HEK293T (cell line): ENCODE data around the gene C1orf198.

Experiments used
- CTCF ChIA-PET: fragments of 350-600 bp; formaldehyde crosslinking; extraction: SDS; loops from one replicate; lab custom pipeline; 2021; ENCODE audit warnings: antibody characterized with exemption, inconsistent platforms; lab: Yijun Ruan, JAX
- POLR2A ChIA-PET: fragments of 350-600 bp; formaldehyde crosslinking; extraction: SDS; loops from one replicate; lab custom pipeline; 2020; ENCODE audit warnings: antibody characterized with exemption, inconsistent platforms; lab: Yijun Ruan, JAX
- DNase-seq: peaks from one replicate; pipeline ENCODE4 v3.0.0; 2012; ENCODE audit warnings: mixed read lengths; ENCODE audit errors: extremely low spot score
- ARNT ChIP-seq: fragments of 450-650 bp; IDR thresholded peaks from 2 replicates; pipeline ENCODE4 v1.6.1; 2017; ENCODE audit warnings: mild to moderate bottlenecking
- BHLHE40 ChIP-seq: fragments of 450-650 bp; IDR thresholded peaks from 2 replicates; pipeline ENCODE4 v1.6.1; 2016; ENCODE audit warnings: mild to moderate bottlenecking, moderate library complexity, borderline replicate concordance
- CTBP1 ChIP-seq: fragments of 450-650 bp; IDR thresholded peaks from 2 replicates; pipeline ENCODE4 v1.6.1; 2016; ENCODE audit warnings: borderline replicate concordance
- ELF4 ChIP-seq: fragments of 450-650 bp; IDR thresholded peaks from 2 replicates; pipeline ENCODE4 v1.6.1; 2017; ENCODE audit warnings: antibody characterized with exemption
- FOXA1 ChIP-seq: fragments of 450-650 bp; IDR thresholded peaks from 2 replicates; pipeline ENCODE4 v1.6.1; 2016; ENCODE audit warnings: mild to moderate bottlenecking
- FOXK2 ChIP-seq: fragments of 450-650 bp; IDR thresholded peaks from 2 replicates; pipeline ENCODE4 v1.6.1; 2016; ENCODE audit warnings: mild to moderate bottlenecking
- FOXM1 ChIP-seq: fragments of 450-650 bp; IDR thresholded peaks from 2 replicates; pipeline ENCODE4 v1.6.1; 2017; ENCODE audit warnings: mild to moderate bottlenecking, borderline replicate concordance
- HDGF ChIP-seq: fragments of 450-650 bp; IDR thresholded peaks from 2 replicates; pipeline ENCODE4 v1.6.1; 2017; ENCODE audit warnings: antibody characterized with exemption, borderline replicate concordance
- L3MBTL2 ChIP-seq: fragments of 450-650 bp; conservative IDR thresholded peaks from 2 replicates; pipeline ENCODE4 v1.6.1; 2016; ENCODE audit warnings: mild to moderate bottlenecking
- LEF1 ChIP-seq: fragments of 450-650 bp; IDR thresholded peaks from 2 replicates; pipeline ENCODE4 v1.6.1; 2017; ENCODE audit warnings: mild to moderate bottlenecking, borderline replicate concordance
- NFRKB ChIP-seq: fragments of 450-650 bp; IDR thresholded peaks from 2 replicates; pipeline ENCODE4 v1.6.1; 2016; ENCODE audit warnings: mild to moderate bottlenecking, moderate library complexity
- PKNOX1 ChIP-seq: fragments of 450-650 bp; IDR thresholded peaks from 2 replicates; pipeline ENCODE4 v1.6.1; 2016
- SP1 ChIP-seq: fragments of 450-650 bp; IDR thresholded peaks from 2 replicates; pipeline ENCODE4 v1.6.1; 2017
- SUZ12 ChIP-seq: fragments of 450-650 bp; IDR thresholded peaks from 2 replicates; pipeline ENCODE4 v1.6.1; 2016; ENCODE audit warnings: mild to moderate bottlenecking
- TARDBP ChIP-seq: fragments of 450-650 bp; IDR thresholded peaks from 2 replicates; pipeline ENCODE4 v1.6.1; 2016
- ZNF384 ChIP-seq: fragments of 450-650 bp; IDR thresholded peaks from 2 replicates; pipeline ENCODE4 v1.6.1; 2016

C1orf198 gene

GRCh38 chr1:230879778-230880177 lies 11.5 kb upstream of the C1orf198 start:
- CTCF ChIA-PET: no interaction called here
- POLR2A ChIA-PET: no interaction called here
- DNase-seq: no peak
- no peak for TF ChIP-seq BHLHE40
- TF ChIP-seq LEF1: no peak
- no peak for TF ChIP-seq SUZ12
- no peak for TF ChIP-seq CTBP1
- no peak for TF ChIP-seq FOXA1
- no peak for TF ChIP-seq ARNT
- no peak for TF ChIP-seq ELF4
- TF ChIP-seq PKNOX1: no peak
- no peak for TF ChIP-seq SP1
- no peak for TF ChIP-seq HDGF
- no peak for TF ChIP-seq FOXM1

GRCh38 chr1:230878591-230878990 lies 10.3 kb upstream of the C1orf198 start:
- ChIA-PET CTCF (no interaction called here), POLR2A (interaction anchor here (0.6 kb wide), 1 partner anchor 10 kb away, joined by 3 read pairs; the partner anchor contains the start of gene C1orf198)
- TF ChIP-seq SP1: no peak
- peak; percentile 45; the same call in 1 of the 2 replicates for TF ChIP-seq PKNOX1
- DNase-seq: no peak

- ChIA-PET POLR2A (interaction anchor here (0.6 kb wide), 1 partner anchor 9 kb away, joined by 3 read pairs; the partner anchor contains the start of gene C1orf198), CTCF (no interaction called here)
- TF ChIP-seq FOXA1 (no peak), ARNT (no peak), ELF4 (no peak), SP1 (no peak), L3MBTL2 (no peak), PKNOX1 (no peak), CTBP1 (no peak), TARDBP (no peak), LEF1 (no peak), BHLHE40 (no peak), FOXK2 (no peak), ZNF384 (no peak), FOXM1 (no peak), HDGF (no peak), NFRKB (no peak)
- no peak for DNase-seq
These were observed 9.7 kb upstream of the C1orf198 start for GRCh38 chr1:230877924-230878590.

GRCh38 chr1:230877146-230877923 lies 9.0 kb upstream of the C1orf198 start:
- ChIA-PET POLR2A (no interaction called here), CTCF (no interaction called here)
- TF ChIP-seq SP1 (no peak), LEF1 (no peak), ZNF384 (no peak), ARNT (no peak), HDGF (no peak), FOXK2 (no peak), L3MBTL2 (no peak), PKNOX1 (no peak), ELF4 (no peak), TARDBP (no peak), FOXA1 (no peak), NFRKB (no peak), BHLHE40 (no peak)
- no peak for DNase-seq

- no peak for DNase-seq
- no peak for TF ChIP-seq HDGF
- ChIA-PET CTCF (no interaction called here), POLR2A (no interaction called here)
These were observed 8.3 kb upstream of the C1orf198 start for GRCh38 chr1:230876660-230877059.

- TF ChIP-seq L3MBTL2 (no peak), FOXK2 (no peak), FOXA1 (no peak), BHLHE40 (no peak), HDGF (no peak), TARDBP (no peak), SUZ12 (no peak), ELF4 (no peak), CTBP1 (no peak), NFRKB (no peak), LEF1 (no peak), SP1 (no peak), ZNF384 (no peak), FOXM1 (no peak), ARNT (no peak), PKNOX1 (no peak)
- CTCF ChIA-PET: no interaction called here
- POLR2A ChIA-PET: no interaction called here
- no peak for DNase-seq
These were observed 7.0 kb upstream of the C1orf198 start for GRCh38 chr1:230875370-230875769.
